Activated T-cell treated with anti-CD3 and anti-CD28 coated beads for 48 hours (primary cell): ENCODE measurements around the gene ANTXR2.
"Not testable (repeated sequence)": the region's sequence is repeated elsewhere in the genome, so short reads cannot be mapped to it uniquely, and the experiment has no call there.

ENCODE experiments used
- DNase-seq: peaks from one replicate; pipeline ENCODE4 v3.0.0-alpha.2; 2020; ENCODE audit warnings: low read depth

ANTXR2 gene

GRCh38 chr4:80017125-80017854 lies 55.7 kb downstream of the ANTXR2 start:
- DNase-seq = no peak

- no peak for DNase-seq
Observed at GRCh38 chr4:80016506-80016905, 56.5 kb downstream of the ANTXR2 start.

GRCh38 chr4:80015407-80016189 lies 57.4 kb downstream of the ANTXR2 start:
- no peak for DNase-seq

- DNase-seq = no peak
Observed at GRCh38 chr4:80014531-80014930, 58.5 kb downstream of the ANTXR2 start.

GRCh38 chr4:80012291-80012690 lies 60.7 kb downstream of the ANTXR2 start:
- no peak for DNase-seq

- DNase-seq = no peak
Observed at GRCh38 chr4:80011636-80012236, 61.3 kb downstream of the ANTXR2 start.

GRCh38 chr4:80010316-80010715 lies 62.7 kb downstream of the ANTXR2 start:
- DNase-seq = no peak

GRCh38 chr4:80009806-80010205 lies 63.2 kb downstream of the ANTXR2 start:
- no peak for DNase-seq

- no peak for DNase-seq
Observed at GRCh38 chr4:80008971-80009370, 64.1 kb downstream of the ANTXR2 start.

GRCh38 chr4:80008351-80008750 lies 64.7 kb downstream of the ANTXR2 start:
- DNase-seq = no peak

GRCh38 chr4:80007745-80008149 lies 65.3 kb downstream of the ANTXR2 start:
- DNase-seq = no peak

- DNase-seq = no peak
Observed at GRCh38 chr4:80006935-80007744, 65.9 kb downstream of the ANTXR2 start.

- no peak for DNase-seq
Observed at GRCh38 chr4:80005863-80006262, 67.2 kb downstream of the ANTXR2 start.

- no peak for DNase-seq
Observed at GRCh38 chr4:80004319-80004718, 68.7 kb downstream of the ANTXR2 start.

- not testable (repeated sequence) for DNase-seq
Observed at GRCh38 chr4:80002559-80002958, 70.5 kb downstream of the ANTXR2 start.

- DNase-seq = not testable (repeated sequence)
Observed at GRCh38 chr4:79999048-79999447, 74.0 kb downstream of the ANTXR2 start.

GRCh38 chr4:79998201-79998600 lies 74.8 kb downstream of the ANTXR2 start:
- DNase-seq = no peak

GRCh38 chr4:79996851-79997250 lies 76.2 kb downstream of the ANTXR2 start:
- DNase-seq = no peak

- no peak for DNase-seq
Observed at GRCh38 chr4:79993476-79993875, 79.6 kb downstream of the ANTXR2 start.

GRCh38 chr4:79991601-79992000 lies 81.4 kb downstream of the ANTXR2 start:
- no peak for DNase-seq

- DNase-seq = not testable (repeated sequence)
Observed at GRCh38 chr4:79991100-79991499, 81.9 kb downstream of the ANTXR2 start.

GRCh38 chr4:79987401-79987800 lies 85.6 kb downstream of the ANTXR2 start:
- DNase-seq = no peak
